A549 (cell line): ENCODE results near the gene CLSTN1. TPM values are rescaled to one million over a fixed set of nuclear protein-coding genes. Genes with fewer than 3 reads are reported as not detected.
"Not testable (repeated sequence)": the region's sequence is repeated elsewhere in the genome, so short reads cannot be mapped to it uniquely, and the experiment has no call there.

Source experiments
- ATAC-seq, 2 experiments: fragments of 200-7000 bp in 1 of 2; fragments of >200 bp in 1 of 2; cut with Nextera tagmentation in 1 of 2; cut with Tn5 transposase in 1 of 2; 3 replicates each; pipeline versions ENCODE4 v1.8.0 to v1.9.1; 2018 to 2020; ENCODE audit warnings: mild to moderate bottlenecking in 1 of 2, moderate library complexity in 1 of 2
- CTCF ChIA-PET: fragments of 300-600 bp; sonication (Branson Sonifier 250); formaldehyde crosslinking; extraction: SDS; loops from one replicate; lab custom pipeline; 2021; ENCODE audit warnings: antibody characterized with exemption, inconsistent platforms; lab: Yijun Ruan, JAX
- POLR2A ChIA-PET: fragments of 350-600 bp; formaldehyde crosslinking; extraction: SDS; loops from one replicate; lab custom pipeline; 2021; ENCODE audit warnings: antibody characterized with exemption, inconsistent platforms; lab: Yijun Ruan, JAX
- DNase-seq, 2 experiments: peaks; one replicate each; pipeline versions ENCODE4 v3.0.0 to v3.0.0-alpha.2; 2011 to 2016; ENCODE audit warnings: low read depth in 1 of 2, low spot score in 1 of 2
- FAIRE-seq: peaks from 2 replicates; lab custom pipeline; 2011; peaks lifted over from hg19 to GRCh38; lab: Jason Lieb, UNC
- H3K27ac ChIP-seq, 2 experiments: fragments of >200 bp; sonication (Bioruptor Twin); formaldehyde crosslinking; 3 replicates each; pipeline ENCODE4 v1.5.1; 2016 to 2017
- H3K4me1 ChIP-seq: fragments of >200 bp; sonication (Bioruptor Twin); formaldehyde crosslinking; 3 replicates; pipeline ENCODE4 v1.6.1; 2016
- H3K4me2 ChIP-seq: fragments of >200 bp; sonication (Bioruptor Twin); formaldehyde crosslinking; 3 replicates; pipeline ENCODE4 v1.6.1; 2016
- H3K4me3 ChIP-seq: fragments of >200 bp; sonication (Bioruptor Twin); formaldehyde crosslinking; 3 replicates; pipeline ENCODE4 v1.5.1; 2016
- H3K9me3 ChIP-seq: fragments of >200 bp; sonication (Bioruptor Twin); formaldehyde crosslinking; 3 replicates; pipeline ENCODE4 v1.6.1; 2016
- BCL3 ChIP-seq: fragments of >200 bp; sonication (Bioruptor Twin); formaldehyde crosslinking; IDR thresholded peaks from 3 replicates; pipeline ENCODE4 v1.6.1; 2016
- CEBPB ChIP-seq, 2 experiments: fragments of >200 bp in 1 of 2; sonication (Bioruptor Twin) in 1 of 2; formaldehyde crosslinking in 1 of 2; IDR thresholded peaks; 2 replicates each; pipeline ENCODE4 v1.6.1; 2012 to 2016
- CHD4 ChIP-seq: fragments of 200-600 bp; sonication (generic); IDR thresholded peaks from 2 replicates; pipeline ENCODE4 v1.6.1; 2016; ENCODE audit warnings: antibody characterized with exemption, mild to moderate bottlenecking, borderline replicate concordance
- E2F6 ChIP-seq: IDR thresholded peaks from 2 replicates; pipeline ENCODE4 v1.6.1; 2012; ENCODE audit warnings: low read depth, borderline replicate concordance
- ELK1 ChIP-seq: fragments of 150-350 bp; IDR thresholded peaks from 2 replicates; pipeline ENCODE4 v1.6.1; 2014; ENCODE audit warnings: low read depth, mild to moderate bottlenecking, low read length
- EP300 ChIP-seq, 2 experiments: fragments of >200 bp; sonication (Bioruptor Twin); formaldehyde crosslinking; IDR thresholded peaks; 2 replicates in 1 of 2; 3 replicates in 1 of 2; pipeline ENCODE4 v1.6.1; 2016 to 2017
- FOSB ChIP-seq: fragments of 250-450 bp; sonication (Bioruptor Pico); IDR thresholded peaks from 2 replicates; pipeline ENCODE4 v1.5.0; 2020; ENCODE audit warnings: mild to moderate bottlenecking, moderate library complexity
- HDAC2 ChIP-seq: fragments of 200-600 bp; sonication (generic); IDR thresholded peaks from 2 replicates; pipeline ENCODE4 v1.6.1; 2016
- JUNB ChIP-seq: fragments of >200 bp; sonication (Bioruptor Twin); formaldehyde crosslinking; IDR thresholded peaks from 2 replicates; pipeline ENCODE4 v1.6.1; 2016
- KDM1A ChIP-seq: fragments of 200-600 bp; sonication (generic); IDR thresholded peaks from 2 replicates; pipeline ENCODE4 v1.6.1; 2016; ENCODE audit warnings: low read depth, mild to moderate bottlenecking
- MAX ChIP-seq: IDR thresholded peaks from 2 replicates; pipeline ENCODE4 v1.6.1; 2012
- NR3C1 ChIP-seq: fragments of >200 bp; sonication (Bioruptor Twin); formaldehyde crosslinking; IDR thresholded peaks from 3 replicates; pipeline ENCODE4 v1.6.1; 2017
- PBX3 ChIP-seq: IDR thresholded peaks from 2 replicates; pipeline ENCODE4 v1.6.1; 2012
- RNF2 ChIP-seq: fragments of 200-600 bp; sonication (generic); IDR thresholded peaks from 2 replicates; pipeline ENCODE4 v1.6.1; 2016; ENCODE audit warnings: low read depth, mild to moderate bottlenecking, antibody characterized with exemption, moderate library complexity, borderline replicate concordance
- SREBF2 ChIP-seq: fragments of 450-650 bp; IDR thresholded peaks from 2 replicates; pipeline ENCODE4 v1.6.1; 2014; ENCODE audit warnings: mild to moderate bottlenecking, moderate library complexity
- TP53 ChIP-seq: fragments of 250-450 bp; sonication (Bioruptor Pico); IDR thresholded peaks from 2 replicates; pipeline ENCODE4 v1.5.0; 2021; ENCODE audit warnings: mild to moderate bottlenecking, moderate library complexity
- WGBS: methylation state at CpG from one replicate; pipeline ENCODE4 v1.1.6; 2017; ENCODE audit errors: missing lambda C conversion rate; 5-methylcytosine and 5-hydroxymethylcytosine counted together
- polyA plus RNA-seq, 4 experiments: library from polyadenylated mRNA; depleted of rRNA in 3 of 4; stranded (reverse); fragments of >200 nt; fragmentation: RNase III in 1 of 4; extraction: RNeasy Plus Mini Kit Qiagen cat#74134 plus additional on column Dnase treatment in 1 of 4; gene quantifications; 2 replicates in 3 of 4; 3 replicates in 1 of 4; pipeline ENCODE4 v1.2.3, GENCODE V29; 2011 to 2017
- TF ChIP-seq, protein P1 (sequence below): fragments of 250-450 bp; sonication (Bioruptor Pico); IDR thresholded peaks from 2 replicates; pipeline ENCODE4 v1.5.0; 2021; ENCODE audit warnings: mild to moderate bottlenecking, moderate library complexity, borderline replicate concordance

CLSTN1 gene
- polyA plus RNA-seq, 2 of the 4 experiments (the other 2 are of a cell fraction) = 27.3 to 56.1 TPM

DNA sequence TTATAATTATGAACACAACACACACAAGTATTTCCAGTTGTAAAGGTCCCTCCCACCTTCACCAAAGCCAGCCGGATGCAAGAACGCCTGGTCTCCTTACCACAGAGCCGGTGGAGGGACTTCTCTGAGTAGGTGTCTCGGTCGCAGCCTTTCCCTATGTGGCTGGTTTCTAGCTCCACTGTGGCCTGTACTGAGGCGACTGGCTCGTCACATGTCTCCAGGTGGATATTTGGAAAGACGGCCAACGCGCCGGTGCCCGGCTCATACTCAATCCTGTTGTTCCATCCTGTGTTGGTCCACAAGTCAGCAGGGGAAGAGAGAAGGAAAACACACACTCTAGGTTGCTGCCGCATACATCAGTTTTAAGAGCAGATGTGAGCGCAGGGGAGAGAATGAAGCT is 74.4 kb downstream of the CLSTN1 start (continued):
- TF ChIP-seq SREBF2 = no peak
- TF ChIP-seq PBX3 = no peak
- TF ChIP-seq NR3C1 = no peak
- TF ChIP-seq, protein P1, sequence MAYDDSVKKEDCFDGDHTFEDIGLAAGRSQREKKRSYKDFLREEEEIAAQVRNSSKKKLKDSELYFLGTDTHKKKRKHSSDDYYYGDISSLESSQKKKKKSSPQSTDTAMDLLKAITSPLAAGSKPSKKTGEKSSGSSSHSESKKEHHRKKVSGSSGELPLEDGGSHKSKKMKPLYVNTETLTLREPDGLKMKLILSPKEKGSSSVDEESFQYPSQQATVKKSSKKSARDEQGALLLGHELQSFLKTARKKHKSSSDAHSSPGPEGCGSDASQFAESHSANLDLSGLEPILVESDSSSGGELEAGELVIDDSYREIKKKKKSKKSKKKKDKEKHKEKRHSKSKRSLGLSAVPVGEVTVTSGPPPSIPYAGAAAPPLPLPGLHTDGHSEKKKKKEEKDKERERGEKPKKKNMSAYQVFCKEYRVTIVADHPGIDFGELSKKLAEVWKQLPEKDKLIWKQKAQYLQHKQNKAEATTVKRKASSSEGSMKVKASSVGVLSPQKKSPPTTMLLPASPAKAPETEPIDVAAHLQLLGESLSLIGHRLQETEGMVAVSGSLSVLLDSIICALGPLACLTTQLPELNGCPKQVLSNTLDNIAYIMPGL = no peak
- TF ChIP-seq ELK1 = no peak
- TF ChIP-seq EP300 (IDR thresholded peaks at IDR 0.05) = no peak
- no peak for TF ChIP-seq CEBPB (IDR thresholded peaks at IDR 0.05)

GRCh38 chr1:9748391-9748790 is 75.4 kb downstream of the CLSTN1 start:
- H3K4me3 ChIP-seq, H3K4me2 ChIP-seq, H3K9me3 ChIP-seq, POLR2A ChIA-PET, FAIRE-seq, H3K4me1 ChIP-seq, ATAC-seq, DNase-seq, H3K27ac ChIP-seq: not testable (repeated sequence)
- 96% methylated on average over 9 of the region's 9 CpGs for WGBS
- CTCF ChIA-PET = interaction anchor here (0.9 kb wide), 1 partner anchor 21 kb away, joined by 3 read pairs; no protein-coding TSS in a partner anchor

DNA sequence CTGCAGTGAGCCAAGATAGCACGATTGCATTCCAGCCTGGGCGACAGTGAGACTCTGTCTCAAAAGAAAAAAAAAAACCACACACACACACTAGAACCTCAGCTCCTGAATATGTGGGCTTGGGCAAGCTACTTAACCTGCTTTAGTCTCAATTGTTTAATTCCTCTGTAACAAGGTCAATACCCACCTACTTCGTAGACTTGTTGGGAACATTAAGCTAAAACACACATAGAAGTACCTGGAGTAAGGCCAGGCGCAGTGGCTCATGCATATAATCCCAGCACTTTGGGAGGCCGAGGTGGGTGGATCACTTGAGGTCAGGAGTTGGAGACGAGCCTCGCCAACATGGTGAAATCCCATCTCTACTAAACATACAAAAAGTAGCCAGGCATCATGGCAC is 77.1 kb downstream of the CLSTN1 start:
- POLR2A ChIA-PET = interaction anchor here (0.7 kb wide), 1 partner anchor 998 kb away, joined by 3 read pairs; no protein-coding TSS in a partner anchor
- ATAC-seq (no peak), DNase-seq (no peak), FAIRE-seq (no peak)
- Histone ChIP-seq H3K4me1 (no peaks in the 10 kb centered on the region), H3K4me3 (no peak overlapping the region), H3K4me2 (no peak overlapping the region), H3K27ac (no peak overlapping the region), H3K9me3 (no peaks in the 10 kb centered on the region)
- TF ChIP-seq KDM1A = no peak
- no peak for TF ChIP-seq TP53 (CRISPR knock-in tag)
- no peak for TF ChIP-seq CHD4
- CTCF ChIA-PET = no interaction called here
- 93% methylated on average over 7 of the region's 7 CpGs for WGBS

DNA sequence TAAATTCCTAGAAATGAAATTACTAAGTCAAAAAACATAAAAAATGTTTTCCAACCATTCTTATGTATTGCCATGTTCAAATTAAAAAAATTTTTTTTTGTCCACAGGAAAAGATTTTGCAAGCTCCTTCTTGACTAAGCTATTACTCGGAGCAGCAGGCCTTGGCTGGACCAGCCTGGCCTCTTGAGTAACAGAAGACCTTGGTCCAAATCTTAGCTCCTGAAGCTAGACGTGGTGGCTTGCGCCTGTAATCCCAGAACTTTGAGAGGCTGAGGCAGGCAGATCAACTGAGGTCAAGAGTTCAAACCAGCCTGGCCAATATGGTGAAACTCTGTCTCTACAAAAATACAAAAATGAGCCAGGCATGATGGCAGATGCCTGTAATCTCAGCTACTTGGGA is 77.6 kb downstream of the CLSTN1 start:
- Histone ChIP-seq H3K4me3 (no peak overlapping the region), H3K27ac (no peak overlapping the region), H3K4me2 (no peak overlapping the region), H3K9me3 (no peaks in the 10 kb centered on the region), H3K4me1 (no peaks in the 10 kb centered on the region)
- 85% methylated on average over 3 of the region's 3 CpGs for WGBS
- DNase-seq (no peak), FAIRE-seq (no peak), ATAC-seq (no peak)
- ChIA-PET CTCF (no interaction called here), POLR2A (interaction anchor here (0.7 kb wide), 1 partner anchor 998 kb away, joined by 3 read pairs; no protein-coding TSS in a partner anchor)
- no peak for TF ChIP-seq CEBPB (IDR thresholded peaks at IDR 0.05)
- TF ChIP-seq EP300 (IDR thresholded peaks at IDR 0.05) = no peak
- no peak for TF ChIP-seq BCL3
- TF ChIP-seq FOSB (CRISPR knock-in tag) = no peak
- TF ChIP-seq E2F6 = no peak
- TF ChIP-seq RNF2 = no peak
- no peak for TF ChIP-seq MAX
- no peak for TF ChIP-seq HDAC2
- TF ChIP-seq JUNB = no peak
